HuH-7 (cell line): Measurements from ENCODE around the gene SH3RF1.

ENCODE experiments used
- DNase-seq: peaks from one replicate; pipeline ENCODE4 v3.0.0; 2011; ENCODE audit warnings: low spot score

Gene SH3RF1

GRCh38 chr4:169103966-169104412 lies 166.8 kb downstream of the SH3RF1 start:
- no peak for DNase-seq

DNA sequence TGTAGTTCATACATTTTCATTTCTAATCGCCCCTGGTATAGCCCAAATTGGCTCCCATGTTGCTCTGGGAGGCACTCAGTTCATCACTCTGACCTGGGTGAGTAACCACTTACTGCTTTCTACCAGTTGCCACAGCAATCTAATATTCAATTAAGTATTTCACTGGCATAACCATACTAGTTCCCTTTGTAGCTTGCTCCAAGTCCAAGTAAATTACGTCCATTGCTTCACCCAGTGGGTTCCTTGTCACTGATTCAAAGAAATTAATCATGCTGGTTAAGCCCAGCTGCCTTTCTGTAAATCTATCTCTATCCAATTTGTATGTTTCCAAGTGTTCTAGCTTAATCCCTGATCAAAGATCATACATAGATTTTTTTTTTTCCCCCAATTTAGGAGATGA lies 168.7 kb downstream of the SH3RF1 start:
- no peak for DNase-seq

- DNase-seq: no peak
Measured at GRCh38 chr4:169100670-169101101, 170.1 kb downstream of the SH3RF1 start.

- no peak for DNase-seq
Measured at GRCh38 chr4:169099771-169100180, 171.0 kb downstream of the SH3RF1 start.

GRCh38 chr4:169098969-169099690 lies 171.6 kb downstream of the SH3RF1 start:
- DNase-seq: no peak

DNA sequence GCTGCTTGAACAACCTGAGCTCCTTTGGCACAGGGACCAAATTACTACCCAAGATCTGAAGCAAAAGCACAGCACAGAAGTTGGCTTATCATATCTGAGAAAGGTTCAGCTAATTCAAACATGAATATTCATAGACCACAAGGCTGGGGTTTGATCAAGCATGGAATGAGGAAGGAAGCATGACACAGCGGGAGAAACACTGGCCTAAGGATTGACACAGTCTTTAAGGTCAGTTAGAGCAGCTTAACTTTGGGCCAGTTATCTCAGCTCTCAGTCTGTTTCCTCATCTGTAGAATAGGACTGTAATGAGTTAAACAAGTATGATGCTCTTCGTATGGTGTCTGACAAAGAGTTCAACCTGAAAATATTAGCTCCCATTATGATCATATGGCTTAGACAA lies 172.2 kb downstream of the SH3RF1 start:
- DNase-seq: no peak

DNA sequence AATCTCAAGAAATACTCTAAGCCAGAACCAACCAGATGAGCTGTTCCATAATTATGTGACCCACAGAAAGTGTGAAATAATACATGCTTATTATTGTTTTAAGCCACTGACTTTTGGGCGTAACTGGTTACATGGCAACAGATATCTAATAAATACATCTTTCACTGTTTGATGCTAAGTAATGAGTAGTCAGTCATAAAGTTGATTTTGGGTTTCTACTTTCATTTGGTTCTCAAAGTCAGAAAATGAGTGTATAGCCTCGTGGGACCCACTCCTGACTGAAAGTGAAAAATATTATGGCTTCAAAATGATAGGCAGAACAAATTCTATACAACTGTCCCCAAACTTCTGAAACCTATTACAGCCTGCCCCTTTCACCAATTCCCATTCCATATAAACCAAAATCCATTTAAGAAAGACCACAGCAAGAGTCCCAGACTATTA lies 172.7 kb downstream of the SH3RF1 start:
- DNase-seq: no peak

- DNase-seq: no peak
Measured at GRCh38 chr4:169096221-169096620, 174.5 kb downstream of the SH3RF1 start.

DNA sequence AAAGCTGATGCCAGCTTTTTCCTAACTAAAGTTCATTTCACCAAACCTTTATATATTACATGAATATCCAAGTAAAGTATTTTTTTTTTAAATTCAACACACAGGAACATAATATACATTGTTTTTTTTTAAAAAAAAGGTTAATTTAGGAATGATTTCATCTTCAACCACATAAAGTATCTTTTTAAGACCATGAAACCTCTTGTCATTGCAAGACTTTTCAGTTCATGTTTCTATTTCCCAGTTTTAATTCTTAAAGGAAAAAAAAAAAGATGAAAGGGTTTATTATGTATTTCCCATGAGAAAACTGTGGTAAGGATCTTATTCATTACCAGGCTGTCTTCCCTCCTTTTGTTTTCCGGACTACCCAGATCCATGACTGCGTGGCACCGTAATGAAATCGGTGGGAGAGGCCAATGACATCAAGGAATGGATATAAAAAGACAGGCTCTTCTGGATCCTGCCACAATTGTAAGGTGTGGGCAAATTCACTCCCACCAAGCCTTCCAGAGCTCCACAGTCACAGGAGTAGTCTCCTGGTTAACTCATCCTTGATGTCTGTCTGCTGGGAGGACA lies 176.0 kb downstream of the SH3RF1 start:
- DNase-seq: no peak

DNA sequence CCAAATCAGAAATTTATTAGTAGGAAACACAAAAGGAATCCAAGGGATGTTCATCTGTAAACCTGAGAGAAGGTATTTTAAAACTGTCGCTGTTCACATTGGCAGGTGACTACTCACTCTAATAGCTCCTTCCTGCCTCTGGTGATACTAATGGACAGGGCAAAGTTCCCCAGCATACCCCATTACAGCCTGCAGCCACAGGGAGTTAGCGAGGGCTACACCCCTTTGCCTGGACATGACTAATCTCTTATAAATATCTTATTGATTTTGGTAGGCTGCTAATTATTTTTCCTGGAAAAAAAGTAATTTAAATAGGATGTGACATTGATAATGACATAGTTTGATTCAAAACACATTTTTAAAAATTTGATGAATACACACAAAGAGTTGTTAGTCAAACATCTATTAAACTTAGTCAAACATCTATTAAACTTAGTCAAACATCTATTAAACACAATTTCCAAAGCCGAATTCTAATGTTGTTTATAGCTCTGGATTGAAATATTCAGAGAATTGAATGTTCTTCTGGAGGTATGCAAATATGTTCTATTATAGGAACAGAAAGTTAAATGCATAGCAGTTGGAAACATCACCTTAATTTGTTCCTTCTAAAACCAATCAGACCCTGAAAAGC lies 177.8 kb downstream of the SH3RF1 start:
- no peak for DNase-seq

GRCh38 chr4:169090484-169091215 lies 180.1 kb downstream of the SH3RF1 start:
- DNase-seq: no peak

DNA sequence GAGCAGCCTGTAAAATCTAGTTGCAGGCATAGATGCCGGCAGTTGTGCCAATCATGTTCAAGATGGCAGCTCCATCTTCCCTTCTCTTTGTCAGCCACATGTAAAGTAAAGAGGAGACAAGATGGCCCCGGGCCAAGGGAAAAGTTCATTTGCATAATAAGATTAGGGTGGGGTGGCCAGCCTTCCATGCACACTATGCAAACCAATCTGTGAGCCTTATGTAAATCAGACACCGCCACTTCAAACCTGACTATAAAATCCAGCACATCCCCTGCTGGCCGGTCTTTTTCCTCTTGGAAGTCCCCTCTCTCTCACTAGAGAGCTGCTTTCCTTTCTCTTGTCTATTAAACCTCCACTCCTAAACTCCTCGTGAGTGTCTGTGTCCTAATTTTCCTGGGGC lies 181.8 kb downstream of the SH3RF1 start:
- no peak for DNase-seq

GRCh38 chr4:169084954-169085353 lies 185.8 kb downstream of the SH3RF1 start:
- no peak for DNase-seq

GRCh38 chr4:169080981-169081380 lies 189.8 kb downstream of the SH3RF1 start:
- DNase-seq: no peak

DNA sequence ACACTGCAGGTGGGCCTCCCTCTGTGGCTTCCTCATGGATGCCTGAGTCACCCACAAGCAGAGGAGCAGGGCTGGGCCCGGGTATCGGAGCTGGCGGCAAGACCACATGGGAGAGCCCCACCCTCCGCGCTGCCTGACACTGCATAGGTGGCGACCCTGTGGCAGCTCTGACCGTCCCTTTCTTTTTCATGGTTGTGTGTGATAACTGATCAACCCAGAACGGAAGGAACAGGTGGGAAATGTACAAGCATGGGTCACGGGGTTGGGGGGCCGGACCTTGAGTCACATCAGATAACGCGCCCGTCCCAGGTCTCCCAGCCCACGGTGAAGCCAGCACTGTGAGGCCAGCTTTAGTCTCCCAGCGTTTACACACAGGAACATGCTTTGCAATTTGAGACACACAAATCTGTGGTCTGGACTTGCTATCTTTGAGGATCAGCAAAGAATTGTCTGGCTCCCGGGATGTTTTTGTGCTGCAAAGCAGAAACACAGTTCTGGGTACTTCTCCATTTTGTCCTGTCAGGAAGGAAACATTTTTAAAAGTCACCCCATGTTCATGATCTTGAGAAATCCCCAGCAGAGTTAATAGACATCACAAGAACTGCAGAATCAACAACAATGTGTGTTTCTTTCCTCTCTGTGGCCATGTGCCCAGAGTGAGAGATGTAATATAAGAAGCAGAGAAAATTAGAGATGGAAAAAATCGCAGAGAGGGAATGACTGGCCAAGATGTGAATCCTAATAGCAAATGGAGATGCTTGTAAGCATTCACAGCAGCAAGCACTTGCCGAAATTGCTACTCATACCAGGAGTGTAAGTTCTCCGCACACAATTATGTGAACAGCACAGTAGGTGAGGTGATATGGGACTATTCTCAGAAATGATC lies 190.6 kb downstream of the SH3RF1 start:
- DNase-seq: no peak

DNA sequence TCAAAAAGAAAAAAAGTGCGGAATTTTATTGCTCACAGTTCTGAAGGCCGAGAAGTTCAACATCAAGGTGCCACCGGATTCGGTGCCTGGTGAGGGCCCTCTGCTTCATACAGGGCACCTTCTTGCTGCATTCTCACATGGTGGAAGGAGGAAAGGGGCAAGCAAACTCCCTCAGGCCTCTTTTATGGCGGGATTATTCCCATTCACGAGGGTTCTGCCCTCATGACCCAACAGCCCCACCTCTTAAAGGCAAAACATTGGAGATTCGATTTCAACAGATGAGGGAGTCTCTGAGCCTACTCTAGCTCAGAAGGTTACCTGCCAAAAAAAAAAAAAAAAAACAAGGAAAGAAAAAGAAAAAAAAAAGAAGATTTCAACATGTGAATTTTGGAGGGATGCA lies 196.6 kb downstream of the SH3RF1 start:
- DNase-seq: no peak

DNA sequence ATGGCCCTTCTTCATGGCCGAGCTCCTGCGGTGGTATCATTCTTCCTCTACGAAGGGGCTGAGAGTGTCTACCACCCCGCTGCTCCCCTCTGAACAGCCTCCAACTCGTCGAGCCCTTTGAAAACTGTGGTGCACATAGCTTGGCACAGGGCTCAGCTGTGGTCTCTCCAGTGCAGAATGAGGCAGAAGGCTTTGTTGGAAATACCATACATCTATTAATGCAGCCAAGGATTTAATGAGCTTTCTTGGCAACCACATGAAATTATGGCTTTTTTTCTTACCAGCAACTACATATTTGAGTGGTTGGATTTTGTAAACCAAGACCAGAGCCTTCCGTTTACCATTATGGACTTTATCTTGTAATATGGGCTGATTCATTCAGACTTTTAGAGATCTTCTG lies 199.0 kb downstream of the SH3RF1 start:
- no peak for DNase-seq

DNA sequence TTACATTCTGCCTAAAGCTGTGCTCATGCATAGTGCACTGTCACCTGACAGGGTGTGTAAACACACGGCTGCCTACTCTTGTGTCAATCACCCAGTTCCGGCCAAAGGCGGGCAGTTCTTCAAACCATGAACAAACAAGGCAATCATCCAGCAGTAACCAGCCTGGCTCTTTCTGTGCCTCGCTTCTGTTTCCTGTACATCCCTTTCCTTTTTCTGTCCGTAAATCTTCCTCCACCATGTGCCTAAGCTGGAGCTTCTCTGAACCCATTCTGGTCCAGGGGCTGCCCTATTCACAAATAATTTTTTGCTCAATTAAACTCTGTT lies 199.9 kb downstream of the SH3RF1 start:
- peak; percentile 83 for DNase-seq

DNA sequence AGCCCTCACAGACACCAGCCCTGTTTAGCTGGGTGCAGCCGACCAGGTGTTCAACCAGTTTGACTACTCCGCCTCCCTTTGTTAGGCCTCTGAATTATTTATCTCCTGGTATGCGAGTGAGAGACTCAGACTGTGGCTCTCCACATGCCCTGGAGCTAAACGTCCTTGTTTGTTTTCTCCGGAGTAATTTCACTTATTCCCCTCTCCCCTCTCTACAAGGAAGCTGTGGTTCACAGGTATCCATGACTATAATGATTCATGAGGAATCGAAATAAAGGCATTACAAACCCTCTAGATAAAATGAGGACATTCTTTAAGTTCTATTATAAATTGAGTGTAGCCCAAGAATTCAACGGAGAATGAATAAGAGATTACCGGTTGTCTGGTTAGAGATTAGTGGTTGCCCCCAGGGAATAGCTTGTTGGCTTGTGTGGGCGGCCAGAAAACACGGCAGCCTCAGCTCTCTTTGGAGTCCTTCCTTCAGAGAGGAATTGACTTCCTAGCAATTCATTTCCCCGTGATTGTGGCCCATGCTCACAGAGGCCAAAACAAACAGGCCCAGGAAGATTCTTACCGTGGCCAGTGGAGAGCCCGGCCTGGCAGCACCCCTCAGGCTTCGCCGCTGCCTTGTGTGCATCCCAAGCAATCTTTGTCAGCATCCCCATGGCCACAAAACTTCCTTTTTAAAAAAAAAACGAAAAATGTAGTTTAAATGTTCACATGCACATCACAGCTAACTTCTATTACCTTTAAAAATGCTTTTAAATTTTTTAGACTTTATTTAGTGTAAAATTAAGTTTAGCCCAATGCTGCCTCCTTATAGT lies 200.5 kb downstream of the SH3RF1 start:
- no peak for DNase-seq

DNA sequence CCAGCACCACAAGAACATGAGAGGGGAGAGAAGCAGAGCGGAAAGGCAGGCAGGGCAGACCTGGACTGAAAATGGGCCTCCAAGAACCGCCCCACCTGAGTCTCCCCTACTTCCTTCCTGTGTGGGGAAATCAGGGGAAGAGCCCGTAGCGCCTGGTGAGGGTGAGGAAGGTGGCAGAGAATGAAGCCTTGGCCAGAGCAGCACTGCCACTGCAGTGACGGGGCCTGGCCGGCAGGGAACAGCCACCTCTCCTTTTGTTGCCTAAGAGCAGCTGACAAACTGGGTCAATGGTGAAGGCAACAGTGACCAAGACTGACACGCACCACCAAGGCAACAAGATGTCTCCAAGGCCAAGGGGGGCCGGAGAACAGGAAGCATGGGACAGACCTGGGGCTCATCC lies 202.3 kb downstream of the SH3RF1 start:
- no peak for DNase-seq

DNA sequence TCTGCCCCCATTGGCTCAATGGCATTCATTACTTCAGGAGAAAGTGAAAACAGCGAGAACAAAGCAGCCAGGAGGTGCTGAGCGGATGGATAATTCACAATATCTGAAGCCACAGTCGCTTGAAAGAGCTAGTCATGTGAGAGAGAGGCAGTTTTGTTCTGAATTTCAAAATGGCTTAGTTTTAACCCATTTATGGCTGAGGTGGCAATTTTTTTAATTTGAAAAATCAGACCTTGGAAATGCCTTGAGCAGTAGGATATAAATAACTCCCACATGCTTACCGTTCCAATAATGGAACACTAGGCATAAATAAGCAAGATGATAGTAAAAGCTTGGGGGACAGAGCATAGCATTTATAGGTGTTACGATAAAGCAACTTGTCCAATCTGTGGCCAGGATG lies 203.8 kb downstream of the SH3RF1 start:
- DNase-seq: no peak
